ENCODE measurements around the gene MRM3.

DNA sequence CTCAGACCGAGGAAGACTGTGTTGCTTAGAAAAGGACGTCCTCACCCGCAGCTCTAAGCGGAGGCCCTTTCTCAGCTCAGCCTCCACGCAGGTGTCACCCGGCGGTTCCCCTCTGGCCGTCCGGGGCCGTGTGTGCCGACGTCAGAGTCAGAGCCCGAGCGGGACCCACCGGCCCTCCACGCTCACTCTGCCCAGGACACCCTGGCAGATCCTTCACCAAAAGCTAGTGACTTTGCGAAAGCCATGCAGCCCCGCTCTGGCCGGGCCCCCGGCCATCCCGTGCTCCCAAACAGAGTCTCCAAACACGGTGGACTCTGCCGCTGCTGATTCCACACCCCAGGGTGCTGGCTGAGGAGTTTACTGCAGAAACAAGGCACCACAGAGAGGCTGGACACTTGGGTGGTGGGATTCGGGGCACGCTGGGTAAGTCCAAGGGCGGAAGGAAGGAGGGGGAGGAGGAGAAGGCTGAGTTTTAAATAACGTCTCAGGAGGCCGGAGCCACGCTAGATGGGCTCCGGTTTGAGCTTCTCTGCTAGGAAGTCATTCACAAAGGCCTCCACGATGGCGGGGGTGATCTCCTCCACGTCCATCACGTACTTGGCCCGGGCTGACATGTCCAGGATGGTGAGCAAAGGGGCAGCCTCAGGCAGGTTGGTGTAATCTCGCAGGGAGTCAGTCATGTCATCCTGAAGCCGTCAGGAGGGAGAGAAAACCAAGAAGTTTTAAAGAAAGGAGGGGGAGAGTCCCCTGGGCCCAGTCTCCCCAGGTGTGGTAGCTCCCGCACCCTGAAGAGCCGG lies 18.5 kb downstream of the MRM3 start:
- TF ChIP-seq CTCF (IDR thresholded peaks at IDR 0.05) (no peak), POLR2A (IDR thresholded peaks at IDR 0.05) (no peak)
